GM23338 (cell line): ENCODE data around the gene IFITM5. TPM values are rescaled to one million over a fixed set of nuclear protein-coding genes. Genes with fewer than 3 reads are reported as not detected.

Experiments used
- ATAC-seq: fragments of 200-7000 bp; cut with Tn5 transposase; 3 replicates; pipeline ENCODE4 v1.9.1; 2020
- DNase-seq: peaks from one replicate; pipeline ENCODE4 v3.0.0-alpha.2; 2015; ENCODE audit warnings: low spot score
- H2AFZ ChIP-seq: fragments of 200-600 bp; sonication (generic); 2 replicates; pipeline ENCODE4 v1.8.0; 2016; ENCODE audit warnings: antibody characterized with exemption, mild to moderate bottlenecking, moderate library complexity
- H3F3A ChIP-seq: fragments of 200-600 bp; sonication (generic); replicated peaks from 2 replicates; pipeline ENCODE4 v1.8.0; 2017; ENCODE audit warnings: antibody characterized with exemption, mixed run types, low read depth
- H3K27ac ChIP-seq: fragments of 200-600 bp; sonication (generic); 2 replicates; pipeline ENCODE4 v1.6.1; 2016; ENCODE audit warnings: low read depth
- H3K27me3 ChIP-seq: fragments of 200-600 bp; sonication (generic); 2 replicates; pipeline ENCODE4 v1.8.0; 2016; ENCODE audit warnings: mild to moderate bottlenecking, mixed run types, moderate library complexity; ENCODE audit not compliant: insufficient read depth
- H3K36me3 ChIP-seq: fragments of 200-600 bp; sonication (generic); 2 replicates; pipeline ENCODE4 v1.8.0; 2016; ENCODE audit warnings: mild to moderate bottlenecking; ENCODE audit not compliant: insufficient read depth
- H3K4me1 ChIP-seq: fragments of 200-600 bp; sonication (generic); 2 replicates; pipeline ENCODE4 v1.8.0; 2016; ENCODE audit warnings: mild to moderate bottlenecking, moderate library complexity; ENCODE audit not compliant: insufficient read depth
- H3K4me2 ChIP-seq: fragments of 200-600 bp; sonication (generic); 2 replicates; pipeline ENCODE4 v1.7.1; 2017; ENCODE audit warnings: mixed run types
- H3K4me3 ChIP-seq: fragments of 200-600 bp; sonication (generic); 2 replicates; pipeline ENCODE4 v1.6.1; 2016; ENCODE audit warnings: mixed run types
- H3K79me2 ChIP-seq: fragments of 200-600 bp; sonication (generic); replicated peaks from 2 replicates; pipeline ENCODE4 v1.8.0; 2017; ENCODE audit warnings: mild to moderate bottlenecking; ENCODE audit not compliant: insufficient read depth
- H3K9me2 ChIP-seq: fragments of 200-600 bp; sonication (generic); 2 replicates; pipeline ENCODE4 v1.8.0; 2017; ENCODE audit not compliant: insufficient read depth
- H4K20me1 ChIP-seq: fragments of 200-600 bp; sonication (generic); replicated peaks from 2 replicates; pipeline ENCODE4 v1.8.0; 2017; ENCODE audit warnings: mild to moderate bottlenecking; ENCODE audit not compliant: insufficient read depth
- H3K27ac Mint-ChIP-seq: 2 replicates; pipeline ENCODE4 v1.8.0; 2020; ENCODE audit warnings: inconsistent platforms, mild to moderate bottlenecking, moderate library complexity, mixed read lengths
- H3K27me3 Mint-ChIP-seq: 3 replicates; pipeline ENCODE4 v1.8.0; 2022; ENCODE audit warnings: low read depth, mild to moderate bottlenecking, moderate library complexity, mixed read lengths, inconsistent platforms; ENCODE audit not compliant: insufficient read depth, poor library complexity
- H3K36me3 Mint-ChIP-seq: 3 replicates; pipeline ENCODE4 v1.8.0; 2021; ENCODE audit warnings: low read depth, mild to moderate bottlenecking, inconsistent platforms, moderate library complexity, mixed read lengths
- H3K4me1 Mint-ChIP-seq: 3 replicates; pipeline ENCODE4 v1.8.0; 2020; ENCODE audit warnings: mild to moderate bottlenecking, inconsistent platforms, mixed read lengths
- H3K4me3 Mint-ChIP-seq: 3 replicates; pipeline ENCODE4 v1.8.0; 2021; ENCODE audit warnings: moderate library complexity, mild to moderate bottlenecking, inconsistent platforms, mixed read lengths
- H3K9me3 Mint-ChIP-seq: 3 replicates; pipeline ENCODE4 v1.8.0; 2020; ENCODE audit warnings: moderate library complexity, mild to moderate bottlenecking, inconsistent platforms, mixed read lengths
- CREB1 ChIP-seq: fragments of 250-450 bp; sonication (Bioruptor Pico); IDR thresholded peaks from 2 replicates; pipeline ENCODE4 v1.5.0; 2020; ENCODE audit warnings: low read depth, mild to moderate bottlenecking, moderate library complexity
- EZH2 ChIP-seq: fragments of 200-600 bp; sonication (generic); IDR thresholded peaks from one replicate; pipeline ENCODE4 v1.8.0; 2017; ENCODE audit warnings: antibody characterized with exemption, mild to moderate bottlenecking, low read depth; ENCODE audit not compliant: unreplicated experiment
- EZH2phosphoT487 ChIP-seq: fragments of 200-600 bp; sonication (generic); IDR thresholded peaks from one replicate; pipeline ENCODE4 v1.8.1; 2018; ENCODE audit warnings: antibody characterized with exemption; ENCODE audit not compliant: unreplicated experiment
- JUNB ChIP-seq: IDR thresholded peaks from one replicate; pipeline ENCODE4 v1.6.1; 2016; ENCODE audit warnings: antibody characterized with exemption; ENCODE audit not compliant: unreplicated experiment
- REST ChIP-seq: IDR thresholded peaks from one replicate; pipeline ENCODE4 v1.6.1; 2018; ENCODE audit warnings: antibody characterized with exemption; ENCODE audit not compliant: unreplicated experiment
- ZNF114 ChIP-seq: fragments of 250-450 bp; sonication (Bioruptor Pico); IDR thresholded peaks from 2 replicates; pipeline ENCODE4 v1.5.0; 2020; ENCODE audit warnings: mild to moderate bottlenecking, moderate library complexity
- ZNF331 ChIP-seq: fragments of 250-450 bp; sonication (Bioruptor Pico); IDR thresholded peaks from 2 replicates; pipeline ENCODE4 v1.5.0; 2020; ENCODE audit warnings: low read depth, mild to moderate bottlenecking, moderate library complexity
- ZNF462 ChIP-seq: fragments of 250-450 bp; sonication (Bioruptor Pico); IDR thresholded peaks from 2 replicates; pipeline ENCODE4 v1.5.0; 2020; ENCODE audit warnings: mild to moderate bottlenecking, moderate library complexity
- polyA plus RNA-seq: library from polyadenylated mRNA; unstranded; fragments of >200 nt; fragmentation: Nextera tagmentation; extraction: Ambion mirVana; gene quantifications from 2 replicates; pipeline ENCODE4 v1.2.1, GENCODE V29; 2016
- total RNA-seq: library from RNA; depleted of rRNA; stranded (reverse); fragments of >200 nt; shearing (Covaris generic); gene quantifications from 2 replicates; pipeline ENCODE4 v1.2.3, GENCODE V29; 2014
- TF ChIP-seq, protein P1 (sequence below): IDR thresholded peaks from 2 replicates; pipeline ENCODE4 v1.6.1; 2016; ENCODE audit warnings: antibody characterized with exemption

IFITM5 gene
- total and polyA plus RNA-seq, 2 experiments from 2014 or later: not detected

DNA sequence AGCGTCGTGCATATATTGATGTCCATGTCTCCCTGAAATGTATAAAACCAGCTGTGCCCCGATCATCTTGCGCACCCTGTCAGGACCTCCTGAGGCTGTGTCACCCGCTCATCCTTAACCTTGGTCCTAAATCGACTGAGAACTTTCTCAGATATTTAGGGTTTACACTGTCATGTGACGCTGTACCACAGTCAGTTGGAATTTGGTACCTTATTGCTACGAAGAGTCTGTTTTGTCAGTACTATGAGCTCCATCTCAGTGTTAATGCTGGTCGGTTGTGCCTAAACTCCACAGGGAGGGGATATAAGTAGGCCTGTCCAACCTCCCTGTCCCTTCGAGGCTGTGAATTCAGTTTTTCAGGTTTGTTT, 6.5 kb upstream of the IFITM5 start:
- Mint-ChIP-seq H3K27me3 (peaks cover 42% of the 10 kb centered on the region), H3K4me1 (peaks cover 61% of the 10 kb centered on the region), H3K4me3 (peak overlapping the region; percentile 56), H3K27ac (peak overlapping the region; percentile 90), H3K9me3 (peaks cover 7% of the 10 kb centered on the region), H3K36me3 (peaks cover 16% of the 10 kb centered on the region)
- DNase-seq: no peak
- TF ChIP-seq JUNB: no peak
- Histone ChIP-seq H3K36me3 (no peaks in the 10 kb centered on the region), H3F3A (peaks cover 26% of the 10 kb centered on the region), H3K4me2 (peak overlapping the region; percentile 66), H3K4me3 (no peak overlapping the region; the same call in 1 of the 2 replicates), H2AFZ (no peak overlapping the region), H3K27ac (peak overlapping the region; percentile 90), H4K20me1 (no peaks in the 10 kb centered on the region), H3K4me1 (peaks cover 65% of the 10 kb centered on the region), H3K9me2 (no peaks in the 10 kb centered on the region), H3K79me2 (peaks cover 12% of the 10 kb centered on the region), H3K27me3 (no peaks in the 10 kb centered on the region)
- ATAC-seq: no peak

- Mint-ChIP-seq H3K27ac (peak overlapping the region; percentile 90), H3K27me3 (peaks cover 42% of the 10 kb centered on the region), H3K36me3 (peaks cover 16% of the 10 kb centered on the region), H3K4me3 (peak overlapping the region; percentile 56), H3K9me3 (peaks cover 7% of the 10 kb centered on the region), H3K4me1 (peaks cover 67% of the 10 kb centered on the region)
- Histone ChIP-seq H3K36me3 (no peaks in the 10 kb centered on the region), H3K4me1 (peaks cover 71% of the 10 kb centered on the region), H3F3A (peaks cover 31% of the 10 kb centered on the region), H3K4me2 (peak overlapping the region; percentile 66), H3K9me2 (no peaks in the 10 kb centered on the region), H4K20me1 (no peaks in the 10 kb centered on the region), H3K4me3 (peak overlapping the region; percentile 34), H3K79me2 (peaks cover 12% of the 10 kb centered on the region), H3K27ac (peak overlapping the region; percentile 96), H3K27me3 (no peaks in the 10 kb centered on the region), H2AFZ (no peak overlapping the region)
- DNase-seq (peak; percentile 94), ATAC-seq (peak; percentile 25)
- TF ChIP-seq EZH2 (no peak), ZNF331 (CRISPR knock-in tag) (no peak), CREB1 (0 out of 2 replicates have a peak, but pooled peaks have one; percentile 12), ZNF114 (no peak), ZNF462 (CRISPR knock-in tag) (no peak), EZH2phosphoT487 (no peak), REST (no peak)
- TF ChIP-seq, protein P1, sequence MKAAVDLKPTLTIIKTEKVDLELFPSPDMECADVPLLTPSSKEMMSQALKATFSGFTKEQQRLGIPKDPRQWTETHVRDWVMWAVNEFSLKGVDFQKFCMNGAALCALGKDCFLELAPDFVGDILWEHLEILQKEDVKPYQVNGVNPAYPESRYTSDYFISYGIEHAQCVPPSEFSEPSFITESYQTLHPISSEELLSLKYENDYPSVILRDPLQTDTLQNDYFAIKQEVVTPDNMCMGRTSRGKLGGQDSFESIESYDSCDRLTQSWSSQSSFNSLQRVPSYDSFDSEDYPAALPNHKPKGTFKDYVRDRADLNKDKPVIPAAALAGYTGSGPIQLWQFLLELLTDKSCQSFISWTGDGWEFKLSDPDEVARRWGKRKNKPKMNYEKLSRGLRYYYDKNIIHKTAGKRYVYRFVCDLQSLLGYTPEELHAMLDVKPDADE: no peak
Measured at GRCh38 chr11:304915-305843, 5.9 kb upstream of the IFITM5 start.
